ENCODE measurements around the gene C8B. TPM values are rescaled to one million over a fixed set of nuclear protein-coding genes. Genes with fewer than 3 reads are reported as not detected.

The C8B gene
- total and polyA plus RNA-seq, 2 of the 13 experiments (the other 11 are each of a cell fraction or from before 2014, with no cell fraction given) = 8.4 to 11.3 TPM

DNA sequence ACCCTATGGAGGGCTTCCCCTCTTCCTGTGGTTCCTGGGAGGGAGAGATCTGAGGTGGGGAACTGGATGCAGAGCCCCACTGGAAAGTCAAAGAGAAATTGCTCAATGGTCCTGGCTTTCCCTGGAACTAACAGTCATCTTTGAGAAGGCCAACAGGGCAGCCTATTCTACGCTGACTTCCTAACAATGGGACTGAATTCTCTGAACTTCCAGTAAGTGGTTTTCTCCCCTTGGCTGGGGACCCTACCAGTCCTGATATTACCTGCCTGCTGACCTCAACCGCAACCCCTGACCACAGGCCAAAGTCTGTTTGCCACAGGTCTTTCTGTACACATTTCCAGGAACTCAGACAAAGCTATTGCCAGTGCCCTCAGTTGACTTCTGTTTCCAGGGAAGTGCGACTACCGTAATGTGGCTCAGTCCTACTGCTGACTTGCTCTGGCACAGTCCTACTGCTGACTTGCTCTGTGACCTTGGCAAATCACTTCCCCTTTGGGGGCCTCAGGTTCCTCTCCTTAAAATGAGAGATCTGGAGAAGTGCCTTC lies 55.3 kb downstream of the C8B start (continued):
- no peak for TF ChIP-seq ZNF121 (CRISPR knock-in tag; IDR thresholded peaks at IDR 0.05)
- TF ChIP-seq NPAS2 (CRISPR knock-in tag; IDR thresholded peaks at IDR 0.05; ENCODE audit: borderline replicate concordance) = no peak
- TF ChIP-seq MLLT10 (CRISPR knock-in tag; IDR thresholded peaks at IDR 0.05) = no peak
- no peak for TF ChIP-seq ELK4 (CRISPR knock-in tag; IDR thresholded peaks at IDR 0.05; ENCODE audit: borderline replicate concordance)
- TF ChIP-seq, protein P1, sequence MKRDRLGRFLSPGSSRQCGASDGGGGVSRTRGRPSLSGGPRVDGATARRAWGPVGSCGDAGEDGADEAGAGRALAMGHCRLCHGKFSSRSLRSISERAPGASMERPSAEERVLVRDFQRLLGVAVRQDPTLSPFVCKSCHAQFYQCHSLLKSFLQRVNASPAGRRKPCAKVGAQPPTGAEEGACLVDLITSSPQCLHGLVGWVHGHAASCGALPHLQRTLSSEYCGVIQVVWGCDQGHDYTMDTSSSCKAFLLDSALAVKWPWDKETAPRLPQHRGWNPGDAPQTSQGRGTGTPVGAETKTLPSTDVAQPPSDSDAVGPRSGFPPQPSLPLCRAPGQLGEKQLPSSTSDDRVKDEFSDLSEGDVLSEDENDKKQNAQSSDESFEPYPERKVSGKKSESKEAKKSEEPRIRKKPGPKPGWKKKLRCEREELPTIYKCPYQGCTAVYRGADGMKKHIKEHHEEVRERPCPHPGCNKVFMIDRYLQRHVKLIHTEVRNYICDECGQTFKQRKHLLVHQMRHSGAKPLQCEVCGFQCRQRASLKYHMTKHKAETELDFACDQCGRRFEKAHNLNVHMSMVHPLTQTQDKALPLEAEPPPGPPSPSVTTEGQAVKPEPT (CRISPR knock-in tag; IDR thresholded peaks at IDR 0.05; ENCODE audit: low read depth) = no peak
- TF ChIP-seq, protein P2, sequence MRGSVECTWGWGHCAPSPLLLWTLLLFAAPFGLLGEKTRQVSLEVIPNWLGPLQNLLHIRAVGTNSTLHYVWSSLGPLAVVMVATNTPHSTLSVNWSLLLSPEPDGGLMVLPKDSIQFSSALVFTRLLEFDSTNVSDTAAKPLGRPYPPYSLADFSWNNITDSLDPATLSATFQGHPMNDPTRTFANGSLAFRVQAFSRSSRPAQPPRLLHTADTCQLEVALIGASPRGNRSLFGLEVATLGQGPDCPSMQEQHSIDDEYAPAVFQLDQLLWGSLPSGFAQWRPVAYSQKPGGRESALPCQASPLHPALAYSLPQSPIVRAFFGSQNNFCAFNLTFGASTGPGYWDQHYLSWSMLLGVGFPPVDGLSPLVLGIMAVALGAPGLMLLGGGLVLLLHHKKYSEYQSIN (CRISPR knock-in tag; IDR thresholded peaks at IDR 0.05; ENCODE audit: borderline replicate concordance) = no peak
- TF ChIP-seq, protein P3, sequence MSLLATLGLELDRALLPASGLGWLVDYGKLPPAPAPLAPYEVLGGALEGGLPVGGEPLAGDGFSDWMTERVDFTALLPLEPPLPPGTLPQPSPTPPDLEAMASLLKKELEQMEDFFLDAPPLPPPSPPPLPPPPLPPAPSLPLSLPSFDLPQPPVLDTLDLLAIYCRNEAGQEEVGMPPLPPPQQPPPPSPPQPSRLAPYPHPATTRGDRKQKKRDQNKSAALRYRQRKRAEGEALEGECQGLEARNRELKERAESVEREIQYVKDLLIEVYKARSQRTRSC (CRISPR knock-in tag; IDR thresholded peaks at IDR 0.05; ENCODE audit: low read depth) = no peak
- TF ChIP-seq POLR2A (IDR thresholded peaks at IDR 0.05; ENCODE audit: insufficient read depth in 1 of 2, low read depth in 2 of 2, low read length in 2 of 2) = peak in 1 of 2 experiments; percentile 70; a peak in 2 of 4 replicates
- TF ChIP-seq SRSF4 (IDR thresholded peaks at IDR 0.05; ENCODE audit: low read depth, low read length, poor library complexity, severe bottlenecking) = no peak
- TF ChIP-seq, protein P4, sequence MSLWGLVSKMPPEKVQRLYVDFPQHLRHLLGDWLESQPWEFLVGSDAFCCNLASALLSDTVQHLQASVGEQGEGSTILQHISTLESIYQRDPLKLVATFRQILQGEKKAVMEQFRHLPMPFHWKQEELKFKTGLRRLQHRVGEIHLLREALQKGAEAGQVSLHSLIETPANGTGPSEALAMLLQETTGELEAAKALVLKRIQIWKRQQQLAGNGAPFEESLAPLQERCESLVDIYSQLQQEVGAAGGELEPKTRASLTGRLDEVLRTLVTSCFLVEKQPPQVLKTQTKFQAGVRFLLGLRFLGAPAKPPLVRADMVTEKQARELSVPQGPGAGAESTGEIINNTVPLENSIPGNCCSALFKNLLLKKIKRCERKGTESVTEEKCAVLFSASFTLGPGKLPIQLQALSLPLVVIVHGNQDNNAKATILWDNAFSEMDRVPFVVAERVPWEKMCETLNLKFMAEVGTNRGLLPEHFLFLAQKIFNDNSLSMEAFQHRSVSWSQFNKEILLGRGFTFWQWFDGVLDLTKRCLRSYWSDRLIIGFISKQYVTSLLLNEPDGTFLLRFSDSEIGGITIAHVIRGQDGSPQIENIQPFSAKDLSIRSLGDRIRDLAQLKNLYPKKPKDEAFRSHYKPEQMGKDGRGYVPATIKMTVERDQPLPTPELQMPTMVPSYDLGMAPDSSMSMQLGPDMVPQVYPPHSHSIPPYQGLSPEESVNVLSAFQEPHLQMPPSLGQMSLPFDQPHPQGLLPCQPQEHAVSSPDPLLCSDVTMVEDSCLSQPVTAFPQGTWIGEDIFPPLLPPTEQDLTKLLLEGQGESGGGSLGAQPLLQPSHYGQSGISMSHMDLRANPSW (CRISPR knock-in tag; IDR thresholded peaks at IDR 0.05; ENCODE audit: borderline replicate concordance) = no peak; the same call in 1 of the 2 replicates
- no peak; the same call in 1 of the 2 replicates for TF ChIP-seq ZFY (CRISPR knock-in tag; IDR thresholded peaks at IDR 0.05)
- peak; percentile 94 for TF ChIP-seq CREM (IDR thresholded peaks at IDR 0.05)
- no peak for TF ChIP-seq CREM (CRISPR knock-in tag; IDR thresholded peaks at IDR 0.05)
- peak; percentile 28; the same call in 1 of the 2 replicates for TF ChIP-seq ZNF160 (CRISPR knock-in tag; IDR thresholded peaks at IDR 0.05)
- TF ChIP-seq THYN1 (CRISPR knock-in tag; IDR thresholded peaks at IDR 0.05; ENCODE audit: borderline replicate concordance, low read depth) = peak; percentile 79; the same call in 1 of the 2 replicates
- no peak for TF ChIP-seq SETDB1 (CRISPR knock-in tag; IDR thresholded peaks at IDR 0.05; ENCODE audit: borderline replicate concordance)
- no peak for TF ChIP-seq HMGA1 (CRISPR knock-in tag; conservative IDR thresholded peaks at IDR 0.05)
- TF ChIP-seq ZNF570 (CRISPR knock-in tag; IDR thresholded peaks at IDR 0.05; ENCODE audit: borderline replicate concordance) = no peak
- no peak for TF ChIP-seq ZNF737 (CRISPR knock-in tag; IDR thresholded peaks at IDR 0.05; ENCODE audit: borderline replicate concordance)
- peak; percentile 62; the same call in 1 of the 2 replicates for TF ChIP-seq SNAPC2 (CRISPR knock-in tag; IDR thresholded peaks at IDR 0.05)

Data from HepG2 (cell line).